Measurements from ENCODE around the gene HSD17B2.

Gene HSD17B2

DNA sequence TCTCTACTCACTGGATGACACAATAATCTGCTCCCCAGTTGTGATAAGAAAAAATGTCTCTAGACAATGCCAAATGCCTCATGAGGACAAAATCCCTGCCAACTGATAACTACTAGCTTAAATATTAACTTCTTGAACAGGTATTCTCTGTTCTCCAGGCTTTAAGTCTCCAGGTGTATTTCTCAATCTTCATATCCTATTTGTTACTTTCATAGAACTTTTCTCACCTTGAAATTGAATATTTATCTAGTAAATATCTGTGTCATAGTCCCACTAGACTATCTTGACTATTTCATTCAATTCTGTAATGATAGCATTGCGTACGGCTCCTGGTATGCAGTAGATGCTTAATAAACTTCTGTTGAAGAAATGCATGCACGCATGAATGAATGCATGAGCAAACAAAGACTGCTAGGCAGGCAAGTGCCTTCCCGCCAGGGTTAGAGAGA lies 15.9 kb downstream of the HSD17B2 start:
- no peak for DNase-seq

- DNase-seq = no peak
Measured at GRCh38 chr16:82051656-82052055, 16.6 kb downstream of the HSD17B2 start.

GRCh38 chr16:82055117-82055516 lies 20.1 kb downstream of the HSD17B2 start:
- DNase-seq = no peak

DNA sequence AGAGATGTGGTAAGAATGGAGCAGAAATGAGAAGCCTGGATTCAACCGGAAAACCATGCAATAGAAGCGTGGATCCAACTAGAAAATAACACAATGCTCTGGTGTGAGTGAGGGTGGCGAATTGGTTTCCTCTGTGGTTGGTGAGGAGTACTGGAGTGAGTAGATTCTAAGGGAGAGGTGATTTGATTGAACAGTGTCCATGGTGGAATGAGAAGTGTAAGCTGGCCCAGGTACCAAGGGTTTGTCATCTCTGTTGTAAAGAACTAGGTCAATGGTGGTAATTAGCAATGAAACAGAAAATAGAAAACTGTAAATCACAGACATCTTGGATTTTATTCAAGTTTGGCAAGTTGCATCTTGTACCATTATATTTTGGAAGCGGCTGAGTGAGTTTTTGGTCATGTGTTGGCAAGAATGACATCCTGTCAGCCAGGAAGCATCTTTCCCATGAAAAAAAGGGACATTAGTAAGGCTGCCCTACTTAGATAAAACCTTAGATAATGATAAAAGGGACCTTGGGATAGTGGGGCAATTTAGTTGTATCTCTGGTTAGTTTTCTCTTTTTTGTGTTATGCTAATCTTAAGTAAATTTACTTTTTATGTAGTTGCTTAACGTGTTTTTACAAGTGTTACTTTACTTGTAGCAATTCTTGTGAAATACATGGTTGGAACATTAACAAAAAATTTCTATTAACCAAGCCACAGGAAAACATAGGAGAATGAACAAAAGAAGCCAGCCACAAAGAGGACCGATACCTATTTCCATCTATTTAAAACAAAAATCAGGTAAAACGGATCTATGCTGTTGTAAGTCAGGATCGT lies 20.9 kb downstream of the HSD17B2 start:
- DNase-seq = no peak

- no peak for DNase-seq
Measured at GRCh38 chr16:82056550-82056896, 21.5 kb downstream of the HSD17B2 start.

DNA sequence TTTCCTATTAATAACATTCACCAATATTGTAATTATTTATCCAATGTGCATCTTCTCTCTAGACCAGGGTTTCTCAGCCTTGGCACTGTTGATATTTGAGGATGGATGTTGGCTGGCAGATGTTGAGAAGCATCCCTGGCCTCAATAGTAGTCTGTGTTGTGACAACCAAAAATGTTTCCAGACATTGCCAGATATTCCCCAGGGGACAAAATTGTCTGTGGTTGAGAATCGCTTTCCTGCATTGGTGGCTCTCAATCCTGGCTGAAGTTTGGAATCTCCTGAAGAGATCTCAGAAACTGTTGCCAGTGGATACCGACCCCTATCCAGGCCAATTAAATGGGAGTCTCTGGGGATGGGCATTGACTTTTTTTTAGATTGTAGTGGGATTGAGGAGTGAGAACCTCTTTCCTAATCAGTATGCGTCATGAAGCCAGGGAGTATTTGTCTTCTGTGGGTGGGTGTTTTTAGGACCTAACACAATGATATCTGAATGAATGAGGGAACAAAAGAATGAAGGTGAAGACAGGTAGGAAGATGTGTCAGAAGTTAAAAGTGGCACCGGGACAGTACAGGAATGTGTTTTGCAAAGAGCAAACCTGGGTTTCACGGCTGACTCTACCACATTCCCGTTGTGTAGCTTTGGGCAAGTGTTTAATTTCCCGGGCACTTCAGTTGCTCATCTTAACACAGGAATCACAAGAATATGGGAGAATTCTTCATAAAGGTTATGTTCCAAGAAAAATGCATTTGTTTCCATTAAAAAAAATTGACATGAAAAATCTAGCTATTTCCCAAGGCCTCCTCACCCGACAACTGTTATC lies 24.3 kb downstream of the HSD17B2 start:
- DNase-seq = no peak

DNA sequence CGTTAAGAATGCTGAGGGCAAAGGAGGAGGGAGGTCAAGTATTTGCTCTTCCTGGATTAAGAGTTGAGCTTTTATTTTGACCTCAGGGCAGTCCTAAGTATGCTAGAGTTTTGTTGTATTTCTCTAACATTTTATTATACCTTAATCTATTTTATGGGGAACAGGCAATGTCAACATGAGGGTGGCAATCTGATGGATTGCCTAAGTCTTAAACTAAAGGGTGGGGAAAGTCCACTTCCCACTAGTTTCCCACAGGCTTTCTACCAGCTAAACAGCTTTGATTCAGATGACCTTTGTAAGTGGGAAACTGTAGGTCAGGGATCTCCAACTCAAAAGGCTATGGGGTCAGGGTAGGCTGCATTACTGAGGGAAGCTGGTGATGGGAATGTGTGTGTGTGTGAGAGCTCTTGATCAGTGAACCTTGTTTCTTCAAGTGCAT lies 24.9 kb downstream of the HSD17B2 start:
- DNase-seq = no peak

DNA sequence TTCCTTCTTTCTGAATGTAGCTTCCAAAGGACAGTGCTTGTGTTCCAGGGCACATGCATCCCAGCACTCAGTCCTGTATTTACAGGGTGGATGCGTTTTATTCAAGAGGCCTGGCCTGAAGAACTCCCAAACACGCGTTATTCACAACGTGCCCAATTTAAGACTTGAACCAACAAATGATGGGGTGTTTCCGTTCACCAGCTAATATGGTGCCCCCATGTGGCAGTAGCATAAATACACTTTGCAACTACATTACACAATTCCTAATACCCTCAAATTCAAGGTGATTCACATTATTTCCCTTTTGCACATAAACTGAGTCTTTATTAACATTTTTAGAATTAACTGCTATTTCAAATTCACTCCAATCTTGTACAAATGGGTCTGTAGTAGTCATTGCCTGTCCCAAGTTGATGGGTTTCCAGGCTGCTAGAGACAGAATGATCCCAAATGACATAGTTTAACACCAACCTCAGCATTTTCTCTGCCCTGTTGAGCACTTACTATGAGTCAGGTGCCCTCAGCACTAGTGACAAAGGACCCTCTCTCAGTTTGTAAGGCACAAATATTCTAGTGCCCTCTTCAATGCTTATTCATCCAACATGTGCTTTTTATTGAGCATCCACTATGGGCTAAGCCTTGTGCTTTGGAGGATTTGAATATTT lies 26.9 kb downstream of the HSD17B2 start:
- no peak for DNase-seq

DNA sequence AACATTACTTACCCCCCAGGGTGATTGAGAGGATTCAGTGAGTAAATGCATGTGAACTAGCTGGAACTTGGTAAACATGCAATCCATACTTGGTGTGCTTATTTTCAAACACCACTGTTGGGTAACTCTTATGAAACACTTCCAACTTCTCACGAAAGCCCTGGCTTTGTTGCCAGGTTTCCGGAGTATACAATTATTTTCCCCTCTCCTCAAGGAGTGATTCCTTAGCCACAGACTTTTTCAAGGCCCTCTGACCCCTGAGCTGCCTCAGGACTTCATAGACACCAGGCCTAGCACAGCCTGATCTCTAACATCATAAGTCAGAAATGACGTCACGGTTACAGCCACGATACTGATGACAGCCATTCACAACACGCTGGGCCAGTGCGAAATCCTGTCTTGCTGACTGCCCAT lies 27.6 kb downstream of the HSD17B2 start:
- no peak for DNase-seq

- DNase-seq = no peak
Measured at GRCh38 chr16:82063456-82064082, 28.5 kb downstream of the HSD17B2 start.

- DNase-seq = no peak
Measured at GRCh38 chr16:82067042-82067803, 32.2 kb downstream of the HSD17B2 start.

- no peak for DNase-seq
Measured at GRCh38 chr16:82067804-82068325, 32.8 kb downstream of the HSD17B2 start.

DNA sequence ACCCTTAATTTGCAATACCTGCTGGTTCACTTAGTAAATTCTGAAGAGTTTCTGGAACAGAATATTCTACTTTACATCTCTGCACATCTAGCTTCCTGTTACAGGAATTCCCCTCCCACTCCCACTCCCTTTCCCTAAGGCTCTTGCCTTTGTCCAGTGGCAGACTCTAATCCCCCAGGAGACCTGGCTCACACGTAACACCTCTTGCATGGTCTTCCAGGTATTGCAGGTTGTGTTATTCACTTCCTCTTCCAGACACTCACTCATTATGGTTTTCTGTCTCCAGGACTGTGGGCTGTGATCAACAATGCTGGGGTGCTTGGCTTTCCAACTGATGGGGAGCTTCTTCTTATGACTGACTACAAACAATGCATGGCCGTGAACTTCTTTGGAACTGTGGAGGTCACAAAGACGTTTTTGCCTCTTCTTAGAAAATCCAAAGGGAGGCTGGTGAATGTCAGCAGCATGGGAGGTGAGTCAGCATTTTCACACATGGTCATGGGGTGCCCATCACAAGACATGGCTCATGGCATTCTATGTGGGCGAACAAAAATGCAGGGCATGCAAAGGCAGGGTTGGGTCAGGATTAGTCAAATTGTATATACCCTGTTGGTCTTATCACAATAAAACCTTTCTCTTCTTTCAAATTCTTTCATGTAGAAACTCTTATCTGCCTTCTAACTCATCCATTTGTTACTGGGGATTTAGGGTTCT lies 35.8 kb downstream of the HSD17B2 start:
- no peak for DNase-seq

- DNase-seq = no peak
Measured at GRCh38 chr16:82071421-82071820, 36.4 kb downstream of the HSD17B2 start.

DNA sequence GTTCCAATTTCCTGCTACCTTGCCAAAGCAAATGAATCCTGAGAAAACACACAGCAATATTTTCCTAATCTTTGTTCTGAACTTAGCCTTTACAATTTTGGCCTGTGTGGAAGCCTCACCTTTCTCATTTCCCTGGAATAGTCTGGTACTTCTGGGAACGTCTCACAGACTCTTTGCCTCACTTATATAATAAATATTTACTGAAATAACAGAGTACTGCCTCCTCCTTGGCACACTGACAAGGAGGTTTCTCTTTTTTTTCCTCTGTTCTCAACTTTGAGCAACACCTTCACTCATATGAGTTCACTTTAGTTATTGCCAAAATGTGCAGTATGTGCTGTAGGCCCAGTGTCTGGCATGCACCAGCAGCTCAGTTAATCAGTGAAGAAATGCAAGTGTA lies 37.3 kb downstream of the HSD17B2 start:
- DNase-seq = no peak

- DNase-seq = no peak
Measured at GRCh38 chr16:82074019-82074558, 39.0 kb downstream of the HSD17B2 start.

- DNase-seq = no peak
Measured at GRCh38 chr16:82078125-82078524, 43.1 kb downstream of the HSD17B2 start.

DNA sequence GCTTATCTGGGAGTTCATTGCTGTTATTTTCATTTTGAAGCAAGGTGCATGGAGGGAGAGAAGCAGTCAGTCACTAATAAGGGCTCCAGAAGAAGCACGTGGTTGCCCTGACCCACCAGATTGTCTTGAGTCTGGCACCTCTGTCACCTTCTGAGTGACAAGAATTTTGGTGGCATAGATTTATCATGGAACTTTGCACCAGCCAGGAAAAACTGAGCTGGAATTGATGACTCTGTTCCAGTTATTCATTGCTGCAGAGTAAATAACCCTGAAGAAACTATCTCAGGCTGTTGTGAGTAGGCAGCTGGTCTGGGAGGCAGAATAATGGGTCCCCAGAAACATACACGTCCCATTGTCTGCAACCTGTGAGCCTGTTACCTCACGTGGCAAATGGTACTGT lies 44.8 kb downstream of the HSD17B2 start:
- DNase-seq = no peak

GRCh38 chr16:82081264-82081663 lies 46.2 kb downstream of the HSD17B2 start:
- no peak for DNase-seq

DNA sequence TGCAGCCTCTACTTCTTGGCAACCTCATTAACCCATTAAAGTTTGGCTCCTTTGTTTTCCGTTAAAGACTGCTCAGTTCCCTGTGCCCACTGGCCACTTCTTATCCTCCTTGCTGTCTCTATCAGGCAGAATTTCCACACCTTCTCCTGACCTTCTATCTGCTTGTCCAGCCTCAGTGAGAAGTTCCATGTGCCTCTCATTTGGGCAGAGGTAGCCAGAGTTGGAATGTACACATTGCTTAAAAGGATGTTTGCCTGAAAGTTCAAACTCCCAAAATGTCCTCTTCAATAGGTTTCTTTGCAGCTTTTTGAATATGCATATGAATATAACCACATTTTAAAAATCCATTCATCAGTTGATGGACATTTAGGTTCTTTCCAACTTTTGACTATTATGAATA lies 47.0 kb downstream of the HSD17B2 start:
- DNase-seq = no peak
